ENCODE data around the gene NRXN3. TPM values are rescaled to one million over a fixed set of nuclear protein-coding genes. Genes with fewer than 3 reads are reported as not detected.

NRXN3 gene
- total RNA-seq, 6 experiments from 2014 or later, result 0.07 to 0.28 (median 0.11) TPM; not detected in 2

- Mint-ChIP-seq H3K27me3 (ENCODE audit: insufficient read depth) (no peaks in the 10 kb centered on the region), H3K4me1 (ENCODE audit: low read depth) (peaks cover 22% of the 10 kb centered on the region), H3K4me3 (no peak overlapping the region), H3K9me3 (no peaks in the 10 kb centered on the region; the same call in 1 of the 2 replicates), H3K36me3 (ENCODE audit: low read depth) (no peaks in the 10 kb centered on the region), H3K27ac (no peak overlapping the region)
- TF ChIP-seq CTCF (IDR thresholded peaks at IDR 0.05), result no peak
- no peak for DNase-seq
Observed at GRCh38 chr14:78986989-78987388, 816.8 kb downstream of the NRXN3 start.

GRCh38 chr14:78989221-78989620 lies 819.0 kb downstream of the NRXN3 start:
- Mint-ChIP-seq H3K36me3 (ENCODE audit: low read depth) (no peaks in the 10 kb centered on the region), H3K27ac (no peak overlapping the region), H3K4me1 (ENCODE audit: low read depth) (peaks cover 7% of the 10 kb centered on the region; the same call in 1 of the 2 replicates), H3K4me3 (no peak overlapping the region), H3K27me3 (ENCODE audit: insufficient read depth) (peaks cover 1% of the 10 kb centered on the region; the same call in 1 of the 2 replicates), H3K9me3 (no peaks in the 10 kb centered on the region)
- DNase-seq, result no peak
- no peak for TF ChIP-seq CTCF (IDR thresholded peaks at IDR 0.05)

GRCh38 chr14:78992867-78993266 lies 822.7 kb downstream of the NRXN3 start:
- no peak for TF ChIP-seq CTCF (IDR thresholded peaks at IDR 0.05)
- Mint-ChIP-seq H3K4me1 (ENCODE audit: low read depth) (peaks cover 6% of the 10 kb centered on the region; the same call in 1 of the 2 replicates), H3K27me3 (ENCODE audit: insufficient read depth) (peaks cover 1% of the 10 kb centered on the region; the same call in 1 of the 2 replicates), H3K9me3 (no peaks in the 10 kb centered on the region), H3K36me3 (ENCODE audit: low read depth) (no peaks in the 10 kb centered on the region), H3K4me3 (no peak overlapping the region), H3K27ac (no peak overlapping the region)
- no peak for DNase-seq

- H3K4me3 Mint-ChIP-seq, result no peak overlapping the region
- peaks cover 7% of the 10 kb centered on the region; the same call in 1 of the 2 replicates for H3K4me1 Mint-ChIP-seq (ENCODE audit: low read depth)
- peak; percentile 24 for DNase-seq
- H3K9me3 Mint-ChIP-seq, result no peaks in the 10 kb centered on the region
- no peak for TF ChIP-seq CTCF (IDR thresholded peaks at IDR 0.05)
- H3K27ac Mint-ChIP-seq, result no peak overlapping the region
- H3K36me3 Mint-ChIP-seq (ENCODE audit: low read depth), result no peaks in the 10 kb centered on the region
- peaks cover 1% of the 10 kb centered on the region; the same call in 1 of the 2 replicates for H3K27me3 Mint-ChIP-seq (ENCODE audit: insufficient read depth)
Observed at GRCh38 chr14:78997811-78998210, 827.6 kb downstream of the NRXN3 start.

GRCh38 chr14:79009286-79009685 lies 839.1 kb downstream of the NRXN3 start:
- H3K4me3 Mint-ChIP-seq, result no peak overlapping the region
- H3K36me3 Mint-ChIP-seq (ENCODE audit: low read depth), result no peaks in the 10 kb centered on the region
- no peaks in the 10 kb centered on the region for H3K9me3 Mint-ChIP-seq
- H3K4me1 Mint-ChIP-seq (ENCODE audit: low read depth), result peaks cover 44% of the 10 kb centered on the region
- DNase-seq, result no peak
- H3K27ac Mint-ChIP-seq, result no peak overlapping the region
- TF ChIP-seq CTCF (IDR thresholded peaks at IDR 0.05), result no peak
- no peaks in the 10 kb centered on the region; the same call in 1 of the 2 replicates for H3K27me3 Mint-ChIP-seq (ENCODE audit: insufficient read depth)
